GM12878 (cell line): ENCODE data around the gene CGAS. TPM values are rescaled to one million over a fixed set of nuclear protein-coding genes. Genes with fewer than 3 reads are reported as not detected.
"Not testable (repeated sequence)": the region's sequence is repeated elsewhere in the genome, so short reads cannot be mapped to it uniquely, and the experiment has no call there.

Source experiments
- ATAC-seq: fragments of 200-7000 bp; cut with Tn5 transposase; 3 replicates; pipeline ENCODE4 v1.9.1; 2020; ENCODE audit warnings: mild to moderate bottlenecking, moderate library complexity
- BruUV-seq: library from RNA; stranded (reverse); fragments of 400-500 nt; replicated peaks from 2 replicates; lab custom pipeline; 2021; lab: Mats Ljungman, UMichigan
- CTCF ChIA-PET: fragments of 300-600 bp; sonication (Branson Sonifier 250); formaldehyde crosslinking; extraction: SDS; loops from one replicate; lab custom pipeline; 2021; ENCODE audit warnings: inconsistent platforms; lab: Yijun Ruan, JAX
- POLR2A ChIA-PET: fragments of 350-600 bp; formaldehyde crosslinking; extraction: SDS; loops from one replicate; lab custom pipeline; 2021; ENCODE audit warnings: inconsistent platforms; lab: Charles Lee
- RAD21 ChIA-PET: fragments of 300-600 bp; sonication (Branson Sonifier 250); formaldehyde crosslinking; loops from one replicate; lab custom pipeline; 2023; ENCODE audit warnings: antibody characterized with exemption; ENCODE audit not compliant: unreplicated experiment; lab: Charles Lee
- SMC1A ChIA-PET: fragments of 300-600 bp; sonication (Branson Sonifier 250); formaldehyde crosslinking; loops from one replicate; lab custom pipeline; 2023; ENCODE audit not compliant: unreplicated experiment, uncharacterized antibody; lab: Charles Lee
- DNase-seq: peaks from one replicate; pipeline ENCODE4 v3.0.0-alpha.2; 2011; ENCODE audit warnings: low read depth, low spot score
- FAIRE-seq: peaks from 3 replicates; lab custom pipeline; 2011; peaks lifted over from hg19 to GRCh38; lab: Jason Lieb, UNC
- H2AFZ ChIP-seq: 2 replicates; pipeline ENCODE4 v1.6.0; 2011; ENCODE audit warnings: low read depth, low read length, control low read depth; ENCODE audit not compliant: control insufficient read depth
- H3K27ac ChIP-seq: 2 replicates; pipeline ENCODE4 v1.5.1; 2011; ENCODE audit warnings: control low read depth; ENCODE audit not compliant: control insufficient read depth, insufficient read depth
- H3K27me3 ChIP-seq, 2 experiments: replicated peaks in 1 of 2; 2 replicates each; pipeline versions ENCODE4 v1.6.0 to v1.6.1; 2011; ENCODE audit warnings: low read length in 1 of 2; ENCODE audit not compliant: control insufficient read depth in 2 of 2, insufficient read depth in 2 of 2
- H3K36me3 ChIP-seq, 2 experiments: 2 replicates each; pipeline ENCODE4 v1.5.1; 2011; ENCODE audit warnings: low read length in 1 of 2; ENCODE audit not compliant: control insufficient read depth in 2 of 2, insufficient read depth in 2 of 2
- H3K4me1 ChIP-seq: 2 replicates; pipeline ENCODE4 v1.6.1; 2011; ENCODE audit warnings: mild to moderate bottlenecking, low read length, moderate library complexity, mixed read lengths; ENCODE audit not compliant: control insufficient read depth, insufficient read depth
- H3K4me2 ChIP-seq: 2 replicates; pipeline ENCODE4 v1.6.0; 2011; ENCODE audit warnings: control low read depth; ENCODE audit not compliant: control insufficient read depth, insufficient read depth
- H3K4me3 ChIP-seq: fragments of 200-600 bp; sonication (generic); 2 replicates; pipeline ENCODE4 v1.5.1; 2016
- H3K79me2 ChIP-seq: 2 replicates; pipeline ENCODE4 v1.6.0; 2011; ENCODE audit warnings: low read length; ENCODE audit not compliant: control insufficient read depth, insufficient read depth
- H3K9ac ChIP-seq: 2 replicates; pipeline ENCODE4 v1.8.0; 2011; ENCODE audit warnings: low read length, control low read depth, mixed read lengths; ENCODE audit not compliant: control insufficient read depth, insufficient read depth
- H3K9me3 ChIP-seq: replicated peaks from 3 replicates; pipeline ENCODE4 v1.5.1; 2011; ENCODE audit warnings: mild to moderate bottlenecking, low read length; ENCODE audit not compliant: control insufficient read depth, insufficient read depth
- H4K20me1 ChIP-seq: 2 replicates; pipeline ENCODE4 v1.6.0; 2011; ENCODE audit not compliant: control insufficient read depth, insufficient read depth
- ATF2 ChIP-seq: IDR thresholded peaks from 2 replicates; pipeline ENCODE4 v1.6.1; 2012; ENCODE audit warnings: low read length, inconsistent platforms
- IKZF2 ChIP-seq, 2 experiments: fragments of 450-650 bp; IDR thresholded peaks; 2 replicates each; pipeline ENCODE4 v1.6.1; 2017; ENCODE audit warnings: mild to moderate bottlenecking in 2 of 2, moderate library complexity in 2 of 2
- MEF2A ChIP-seq: IDR thresholded peaks from 2 replicates; pipeline ENCODE4 v1.6.1; 2011; ENCODE audit warnings: low read depth, mild to moderate bottlenecking, low read length, moderate library complexity; ENCODE audit not compliant: insufficient read depth
- NFIC ChIP-seq: IDR thresholded peaks from 2 replicates; pipeline ENCODE4 v1.6.1; 2012; ENCODE audit warnings: low read depth, mild to moderate bottlenecking, inconsistent platforms, low read length, moderate library complexity
- ZBTB11 ChIP-seq: fragments of 450-650 bp; formaldehyde crosslinking; IDR thresholded peaks from 2 replicates; pipeline ENCODE4 v1.5.0; 2022; ENCODE audit warnings: mild to moderate bottlenecking, missing genetic modification characterization
- WGBS: methylation state at CpG from one replicate; pipeline ENCODE4 v1.1.6; 2016; ENCODE audit warnings: low lambda C conversion rate; ENCODE audit not compliant: insufficient replicate concordance, insufficient coverage; ENCODE audit errors: missing lambda C conversion rate; 5-methylcytosine and 5-hydroxymethylcytosine counted together
- in situ Hi-C: fragments of 300-500 bp; cut with MboI; formaldehyde crosslinking; loops from 9 replicates; pipeline ENCODE4 v1.14.3; 2018; ENCODE audit warnings: mixed read lengths
- intact Hi-C: fragments of 100-400 bp; cut with micrococcal nuclease; formaldehyde crosslinking; loops from one replicate; pipeline ENCODE4 v1.14.2; 2022; ENCODE audit not compliant: unreplicated experiment
- polyA plus RNA-seq, 11 experiments: library from polyadenylated mRNA; depleted of rRNA in 4 of 11; unstranded in 6 of 11; stranded (reverse) in 5 of 11; fragments of >200 nt; fragmentation: Nextera tagmentation in 4 of 11; fragmentation: Illumina TruSeq in 1 of 11; extraction: Ambion mirVana in 4 of 11; extraction: Trizol in 1 of 11; gene quantifications; 1 replicate in 1 of 11; 2 replicates in 10 of 11; pipeline versions ENCODE4 v1.2.1 to v1.2.3, GENCODE V29; 2011 to 2016; ENCODE audit warnings: inconsistent platforms in 2 of 11, missing spikeins in 2 of 11, low read depth in 1 of 11
- total RNA-seq, 4 experiments: library from RNA; depleted of rRNA in 3 of 4; stranded (reverse); fragments of >200 nt in 3 of 4; fragmentation: Illumina TruSeq in 1 of 4; extraction: Trizol in 1 of 4; gene quantifications; 2 replicates each; pipeline versions ENCODE4 v1.2.1 to v1.2.3, GENCODE V29; 2013 to 2021
- TF ChIP-seq, protein P1 (sequence below): IDR thresholded peaks from 2 replicates; pipeline ENCODE4 v1.6.1; 2011; ENCODE audit warnings: low read depth, low read length, improper control_type of control experiment, borderline replicate concordance

Gene CGAS
- total and polyA plus RNA-seq, 10 of the 15 experiments (the other 5 are each of a cell fraction or from before 2014, with no cell fraction given): 4.7 to 30.2 (median 22.1) TPM

GRCh38 chr6:73460056-73460455, 8.0 kb upstream of the CGAS start (continued):
- TF ChIP-seq ZBTB11 (CRISPR knock-in tag): no peak
- TF ChIP-seq ATF2: no peak
- TF ChIP-seq, protein P1, sequence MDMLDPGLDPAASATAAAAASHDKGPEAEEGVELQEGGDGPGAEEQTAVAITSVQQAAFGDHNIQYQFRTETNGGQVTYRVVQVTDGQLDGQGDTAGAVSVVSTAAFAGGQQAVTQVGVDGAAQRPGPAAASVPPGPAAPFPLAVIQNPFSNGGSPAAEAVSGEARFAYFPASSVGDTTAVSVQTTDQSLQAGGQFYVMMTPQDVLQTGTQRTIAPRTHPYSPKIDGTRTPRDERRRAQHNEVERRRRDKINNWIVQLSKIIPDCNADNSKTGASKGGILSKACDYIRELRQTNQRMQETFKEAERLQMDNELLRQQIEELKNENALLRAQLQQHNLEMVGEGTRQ: no peak

GRCh38 chr6:73459474-73459873, 7.4 kb upstream of the CGAS start:
- POLR2A ChIA-PET: interaction anchor here (0.5 kb wide), 1 partner anchor 9 kb away, joined by 3 read pairs; no protein-coding TSS in a partner anchor
- TF ChIP-seq MEF2A: 0 out of 2 replicates have a peak, but pooled peaks have one; percentile 33
- TF ChIP-seq IKZF2 (IDR thresholded peaks at IDR 0.05): peak in 1 of 2 experiments; percentile 13; a peak in 1 of 4 replicates
- TF ChIP-seq NFIC: peak; percentile 40; the same call in 1 of the 2 replicates
- Histone ChIP-seq H3K79me2 (peaks cover 19% of the 10 kb centered on the region), H3K4me2 (0 out of 2 replicates have a peak overlapping the region, but pooled peaks have one; percentile 13)
- H2AFZ ChIP-seq, H3K27me3 ChIP-seq, H3K4me3 ChIP-seq, ATAC-seq, H3K9me3 ChIP-seq, H4K20me1 ChIP-seq, intact Hi-C loops, in situ Hi-C loops, H3K4me1 ChIP-seq, FAIRE-seq, RAD21 ChIA-PET, BruUV-seq, H3K9ac ChIP-seq, H3K27ac ChIP-seq, DNase-seq, H3K36me3 ChIP-seq: not testable (repeated sequence)
- CTCF ChIA-PET: interaction anchor here (1.1 kb wide), 1 partner anchor 62 kb away, joined by 4 read pairs; no protein-coding TSS in a partner anchor
- 36% methylated on average over 7 of the region's 7 CpGs for WGBS
- SMC1A ChIA-PET: interaction anchor here (1.0 to 3.9 kb wide), 2 partner anchors 8 to 54 kb away, joined by 5 to 21 read pairs; no protein-coding TSS in a partner anchor
